Parathyroid adenoma (tissue), 2 donors: ENCODE measurements around the gene BMP7.

Source experiments
- H2AFZ ChIP-seq: fragments of 300-600 bp; sonication (generic); one replicate; pipeline ENCODE4 v1.7.0; 2017; ENCODE audit warnings: antibody characterized with exemption, mild to moderate bottlenecking
- H3K27ac ChIP-seq: fragments of 300-600 bp; sonication (generic); one replicate; pipeline ENCODE4 v1.7.0; 2017
- H3K27me3 ChIP-seq: fragments of 300-600 bp; sonication (generic); one replicate; pipeline ENCODE4 v1.7.0; 2017; ENCODE audit warnings: low read length; ENCODE audit not compliant: control insufficient read depth, insufficient read depth
- H3K36me3 ChIP-seq: fragments of 300-600 bp; sonication (generic); one replicate; pipeline ENCODE4 v1.7.0; 2017; ENCODE audit warnings: low read length; ENCODE audit not compliant: control insufficient read depth, insufficient read depth
- H3K4me1 ChIP-seq: fragments of 300-600 bp; sonication (generic); one replicate; pipeline ENCODE4 v1.7.0; 2017; ENCODE audit warnings: control low read depth
- H3K4me2 ChIP-seq: fragments of 300-600 bp; sonication (generic); one replicate; pipeline ENCODE4 v1.7.0; 2017; ENCODE audit warnings: low read length
- H3K4me3 ChIP-seq: fragments of 300-600 bp; sonication (generic); one replicate; pipeline ENCODE4 v1.7.0; 2017; ENCODE audit warnings: low read depth, low read length
- H3K79me2 ChIP-seq: fragments of 300-600 bp; sonication (generic); one replicate; pipeline ENCODE4 v1.7.0; 2017; ENCODE audit warnings: control low read depth
- H3K9ac ChIP-seq: fragments of 300-600 bp; sonication (generic); one replicate; pipeline ENCODE4 v1.7.0; 2017; ENCODE audit warnings: mild to moderate bottlenecking
- H3K9me3 ChIP-seq: fragments of 300-600 bp; sonication (generic); one replicate; pipeline ENCODE4 v1.7.0; 2017; ENCODE audit warnings: low read length; ENCODE audit not compliant: control insufficient read depth
- TF ChIP-seq, protein P1 (sequence below): fragments of 300-600 bp; sonication (generic); IDR thresholded peaks from one replicate; pipeline ENCODE4 v1.7.0; 2017; ENCODE audit warnings: antibody characterized with exemption, mild to moderate bottlenecking
- donor health status: primary hyperparathyroidism.

BMP7 gene

DNA sequence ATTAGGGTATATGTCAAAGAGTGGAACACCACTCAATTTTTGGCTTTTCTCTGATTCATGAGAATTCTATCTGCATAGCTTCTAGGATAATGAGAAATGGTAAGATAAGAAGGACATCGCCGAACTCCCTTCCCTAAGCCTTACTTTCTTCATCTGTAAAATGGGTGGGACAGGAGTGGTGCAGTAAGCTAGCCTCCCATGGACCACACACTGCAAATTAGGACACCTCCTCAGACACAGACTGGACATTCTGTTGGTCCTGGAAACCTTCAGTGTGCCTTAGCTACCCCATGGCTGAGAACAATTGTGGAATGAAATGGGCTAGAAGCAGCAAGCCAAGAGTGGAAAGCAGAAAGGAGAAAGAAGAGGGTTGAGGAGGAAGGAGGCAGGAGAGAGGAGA, 89.6 kb downstream of the BMP7 start:
- no peaks in the 10 kb centered on the region for H3K4me1 ChIP-seq
- no peaks in the 10 kb centered on the region for H3K36me3 ChIP-seq
- H3K79me2 ChIP-seq: no peaks in the 10 kb centered on the region
- H2AFZ ChIP-seq: no peak overlapping the region
- H3K27ac ChIP-seq: no peak overlapping the region
- TF ChIP-seq, protein P1, sequence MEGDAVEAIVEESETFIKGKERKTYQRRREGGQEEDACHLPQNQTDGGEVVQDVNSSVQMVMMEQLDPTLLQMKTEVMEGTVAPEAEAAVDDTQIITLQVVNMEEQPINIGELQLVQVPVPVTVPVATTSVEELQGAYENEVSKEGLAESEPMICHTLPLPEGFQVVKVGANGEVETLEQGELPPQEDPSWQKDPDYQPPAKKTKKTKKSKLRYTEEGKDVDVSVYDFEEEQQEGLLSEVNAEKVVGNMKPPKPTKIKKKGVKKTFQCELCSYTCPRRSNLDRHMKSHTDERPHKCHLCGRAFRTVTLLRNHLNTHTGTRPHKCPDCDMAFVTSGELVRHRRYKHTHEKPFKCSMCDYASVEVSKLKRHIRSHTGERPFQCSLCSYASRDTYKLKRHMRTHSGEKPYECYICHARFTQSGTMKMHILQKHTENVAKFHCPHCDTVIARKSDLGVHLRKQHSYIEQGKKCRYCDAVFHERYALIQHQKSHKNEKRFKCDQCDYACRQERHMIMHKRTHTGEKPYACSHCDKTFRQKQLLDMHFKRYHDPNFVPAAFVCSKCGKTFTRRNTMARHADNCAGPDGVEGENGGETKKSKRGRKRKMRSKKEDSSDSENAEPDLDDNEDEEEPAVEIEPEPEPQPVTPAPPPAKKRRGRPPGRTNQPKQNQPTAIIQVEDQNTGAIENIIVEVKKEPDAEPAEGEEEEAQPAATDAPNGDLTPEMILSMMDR: no peak
- H3K27me3 ChIP-seq: no peaks in the 10 kb centered on the region
- H3K9ac ChIP-seq: no peak overlapping the region
- no peak overlapping the region for H3K4me2 ChIP-seq
- H3K9me3 ChIP-seq: no peaks in the 10 kb centered on the region
- H3K4me3 ChIP-seq: no peak overlapping the region

DNA sequence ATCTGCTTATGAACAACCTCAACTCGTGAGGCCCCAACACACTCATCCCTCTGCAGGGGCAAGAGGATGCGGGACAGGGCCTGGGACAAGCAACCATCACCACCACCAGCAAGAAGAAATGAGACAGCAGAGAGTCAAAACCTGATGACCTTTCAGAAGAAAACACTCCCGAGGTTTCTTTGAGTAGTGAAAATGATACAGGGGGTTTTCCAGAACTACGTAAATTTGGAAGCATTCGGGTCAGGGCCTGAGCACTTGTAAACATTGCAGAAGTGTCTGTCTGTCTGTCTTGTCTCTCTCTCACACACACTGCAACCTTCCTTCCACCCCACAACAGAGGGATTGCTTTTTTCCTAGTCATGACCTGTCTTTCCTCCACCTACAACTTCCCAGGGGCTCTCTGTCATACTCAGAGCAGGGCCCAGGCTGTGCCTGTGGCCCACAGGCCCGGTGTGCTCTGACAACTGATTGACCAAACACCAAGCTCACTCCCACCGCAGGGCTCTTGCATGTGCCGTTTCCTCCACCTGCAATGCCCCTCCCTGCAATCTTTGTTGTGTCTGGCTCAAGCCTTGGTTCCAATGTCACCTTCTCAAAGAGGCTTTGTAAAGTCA, 90.9 kb downstream of the BMP7 start:
- H3K4me2 ChIP-seq: no peak overlapping the region
- no peaks in the 10 kb centered on the region for H3K36me3 ChIP-seq
- H3K27ac ChIP-seq: no peak overlapping the region
- no peaks in the 10 kb centered on the region for H3K9me3 ChIP-seq
- no peak overlapping the region for H3K9ac ChIP-seq
- H3K27me3 ChIP-seq: no peaks in the 10 kb centered on the region
- H3K4me3 ChIP-seq: no peak overlapping the region
- H3K79me2 ChIP-seq: no peaks in the 10 kb centered on the region
- no peak overlapping the region for H2AFZ ChIP-seq
- H3K4me1 ChIP-seq: no peaks in the 10 kb centered on the region
- TF ChIP-seq, protein P1: no peak

DNA sequence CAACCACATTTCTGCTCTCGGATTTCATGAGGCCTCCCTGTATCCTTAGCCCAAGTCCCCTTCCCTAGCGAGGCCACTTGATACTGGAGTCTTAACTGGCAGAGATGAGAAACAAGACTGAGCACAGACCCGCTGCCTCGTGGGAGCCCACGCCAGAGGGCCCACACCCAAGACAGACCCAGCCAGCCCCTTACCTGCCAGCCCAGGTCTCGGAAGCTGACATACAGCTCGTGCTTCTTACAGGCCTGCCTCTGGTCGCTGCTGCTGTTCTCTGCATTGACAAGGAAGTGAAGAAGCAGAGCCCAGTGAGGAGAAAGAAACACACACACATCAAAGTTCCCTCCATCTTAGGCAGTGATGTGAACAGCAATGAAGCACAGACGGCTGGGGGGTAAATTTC, 91.7 kb downstream of the BMP7 start:
- Histone ChIP-seq H3K27ac (no peak overlapping the region), H3K36me3 (no peaks in the 10 kb centered on the region), H2AFZ (no peak overlapping the region), H3K4me1 (no peaks in the 10 kb centered on the region), H3K27me3 (no peaks in the 10 kb centered on the region), H3K4me3 (no peak overlapping the region), H3K4me2 (no peak overlapping the region), H3K9ac (no peak overlapping the region), H3K79me2 (no peaks in the 10 kb centered on the region), H3K9me3 (no peaks in the 10 kb centered on the region)
- TF ChIP-seq, protein P1: no peak

DNA sequence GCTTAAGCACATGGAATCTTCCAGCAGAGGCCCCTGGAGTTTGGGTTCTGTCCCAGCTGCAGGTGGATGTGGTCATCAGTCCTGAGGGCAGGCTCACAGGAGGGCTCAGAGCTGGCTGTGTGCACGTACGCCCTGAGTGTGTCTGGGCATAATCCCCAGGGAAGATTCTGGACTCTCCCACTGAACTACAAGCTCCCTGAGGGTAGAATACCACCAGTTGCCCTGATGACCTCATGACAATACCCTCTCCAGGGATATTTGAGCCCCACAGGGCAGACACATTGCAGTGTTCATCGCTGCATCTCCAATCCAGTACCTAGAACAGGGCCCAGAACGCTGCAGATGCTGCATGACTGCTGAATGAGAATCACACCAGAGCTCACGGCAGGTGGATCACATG, 92.5 kb downstream of the BMP7 start:
- TF ChIP-seq, protein P1: no peak
- Histone ChIP-seq H3K9ac (no peak overlapping the region), H3K4me2 (no peak overlapping the region), H3K4me1 (no peaks in the 10 kb centered on the region), H3K4me3 (no peak overlapping the region), H3K27ac (no peak overlapping the region), H3K79me2 (no peaks in the 10 kb centered on the region), H3K9me3 (no peaks in the 10 kb centered on the region), H3K27me3 (no peaks in the 10 kb centered on the region), H3K36me3 (no peaks in the 10 kb centered on the region), H2AFZ (no peak overlapping the region)

DNA sequence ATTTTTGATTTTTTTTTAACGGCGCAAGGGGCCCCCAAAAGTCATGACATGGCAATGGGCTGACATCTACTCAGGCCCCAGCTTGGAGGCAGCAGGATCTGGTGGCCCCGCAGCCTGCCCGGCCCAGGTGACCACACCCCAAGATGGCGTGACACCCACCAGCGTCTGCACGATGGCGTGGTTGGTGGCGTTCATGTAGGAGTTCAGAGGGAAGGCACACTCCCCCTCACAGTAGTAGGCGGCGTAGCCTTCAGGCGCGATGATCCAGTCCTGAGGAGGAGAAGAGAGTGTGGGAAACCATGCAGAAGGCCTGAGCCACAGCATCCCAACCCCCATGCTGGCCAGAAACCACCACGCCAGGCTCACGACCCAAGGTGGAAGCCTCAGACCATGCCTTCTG, 93.4 kb downstream of the BMP7 start:
- no peaks in the 10 kb centered on the region for H3K36me3 ChIP-seq
- no peak overlapping the region for H3K9ac ChIP-seq
- no peaks in the 10 kb centered on the region for H3K4me1 ChIP-seq
- H3K79me2 ChIP-seq: no peaks in the 10 kb centered on the region
- no peaks in the 10 kb centered on the region for H3K9me3 ChIP-seq
- TF ChIP-seq, protein P1: no peak
- H3K27ac ChIP-seq: no peak overlapping the region
- H3K4me2 ChIP-seq: no peak overlapping the region
- H2AFZ ChIP-seq: no peak overlapping the region
- no peak overlapping the region for H3K4me3 ChIP-seq
- H3K27me3 ChIP-seq: no peaks in the 10 kb centered on the region
